Testis (tissue), 2 donors: ENCODE measurements around the gene NRROS.

Source experiments
- POLR2A ChIP-seq: fragments of 450-650 bp; IDR thresholded peaks from one replicate; pipeline ENCODE4 v1.6.1; 2017; ENCODE audit warnings: antibody characterized with exemption, mild to moderate bottlenecking, moderate library complexity
- TF ChIP-seq, protein P1 (sequence below), 3 experiments: fragments of 450-650 bp in 2 of 3; fragments of 200-600 bp in 1 of 3; sonication (generic) in 1 of 3; IDR thresholded peaks; one replicate each; pipeline ENCODE4 v1.5.1; 2016 to 2019; ENCODE audit warnings: antibody characterized with exemption in 3 of 3, mild to moderate bottlenecking in 2 of 3, moderate library complexity in 1 of 3

- TF ChIP-seq, protein P1, sequence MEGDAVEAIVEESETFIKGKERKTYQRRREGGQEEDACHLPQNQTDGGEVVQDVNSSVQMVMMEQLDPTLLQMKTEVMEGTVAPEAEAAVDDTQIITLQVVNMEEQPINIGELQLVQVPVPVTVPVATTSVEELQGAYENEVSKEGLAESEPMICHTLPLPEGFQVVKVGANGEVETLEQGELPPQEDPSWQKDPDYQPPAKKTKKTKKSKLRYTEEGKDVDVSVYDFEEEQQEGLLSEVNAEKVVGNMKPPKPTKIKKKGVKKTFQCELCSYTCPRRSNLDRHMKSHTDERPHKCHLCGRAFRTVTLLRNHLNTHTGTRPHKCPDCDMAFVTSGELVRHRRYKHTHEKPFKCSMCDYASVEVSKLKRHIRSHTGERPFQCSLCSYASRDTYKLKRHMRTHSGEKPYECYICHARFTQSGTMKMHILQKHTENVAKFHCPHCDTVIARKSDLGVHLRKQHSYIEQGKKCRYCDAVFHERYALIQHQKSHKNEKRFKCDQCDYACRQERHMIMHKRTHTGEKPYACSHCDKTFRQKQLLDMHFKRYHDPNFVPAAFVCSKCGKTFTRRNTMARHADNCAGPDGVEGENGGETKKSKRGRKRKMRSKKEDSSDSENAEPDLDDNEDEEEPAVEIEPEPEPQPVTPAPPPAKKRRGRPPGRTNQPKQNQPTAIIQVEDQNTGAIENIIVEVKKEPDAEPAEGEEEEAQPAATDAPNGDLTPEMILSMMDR (IDR thresholded peaks at IDR 0.05) = no peak
- TF ChIP-seq POLR2A = no peak
These were observed 11.6 kb upstream of the NRROS start for GRCh38 chr3:196627918-196628231.
